HL-60/S4 treated with retinoic acid at 250 ng/mL for 4 days and 3 days (cell line): ENCODE data around the gene SYNRG.

Experiments used
- in situ Hi-C: fragments of 300-500 bp; cut with MboI; formaldehyde crosslinking; loops from 2 replicates; pipeline ENCODE4 v1.7.0; 2022; ENCODE audit warnings: low sequenced_read_pairs

Gene SYNRG

DNA sequence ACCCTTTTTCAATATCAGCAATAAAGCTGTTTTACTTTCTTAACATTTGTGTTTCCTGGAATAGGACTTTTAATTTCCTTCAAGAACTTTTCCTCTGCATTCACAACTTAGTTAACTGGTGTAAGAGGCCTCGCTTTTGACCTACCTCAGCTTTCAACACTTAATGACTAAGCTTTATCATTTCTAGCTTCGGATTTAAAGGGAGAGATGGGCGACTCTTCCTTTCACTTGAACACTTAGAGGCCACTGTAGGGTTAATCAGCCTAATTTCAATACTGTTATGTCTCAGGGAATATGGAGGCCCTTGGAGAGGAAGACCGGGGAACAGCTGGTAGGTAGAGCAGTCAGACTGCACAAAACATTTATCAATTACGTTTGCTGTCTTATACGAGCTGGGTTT lies 4.7 kb downstream of the SYNRG start:
- in situ Hi-C loops = no loop called here

DNA sequence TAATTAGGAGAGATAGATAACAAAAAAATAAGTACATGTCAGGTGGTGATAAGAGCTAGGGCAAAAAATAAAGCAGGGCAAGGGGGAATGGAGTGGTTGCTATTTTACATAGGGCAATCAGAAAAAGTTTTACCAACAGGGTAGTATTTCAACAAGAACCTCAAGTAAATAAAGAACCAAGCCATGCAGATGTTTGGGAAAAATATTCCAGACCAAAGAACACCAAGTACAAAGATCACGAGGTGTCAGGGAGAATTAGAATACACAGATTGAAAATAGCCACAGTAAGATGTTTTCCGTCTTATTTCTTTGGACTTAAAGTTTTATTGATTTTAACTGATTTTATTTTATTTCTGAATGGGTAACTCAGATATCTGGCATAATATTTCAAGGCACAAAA lies 11.1 kb downstream of the SYNRG start:
- in situ Hi-C loops = no loop called here

DNA sequence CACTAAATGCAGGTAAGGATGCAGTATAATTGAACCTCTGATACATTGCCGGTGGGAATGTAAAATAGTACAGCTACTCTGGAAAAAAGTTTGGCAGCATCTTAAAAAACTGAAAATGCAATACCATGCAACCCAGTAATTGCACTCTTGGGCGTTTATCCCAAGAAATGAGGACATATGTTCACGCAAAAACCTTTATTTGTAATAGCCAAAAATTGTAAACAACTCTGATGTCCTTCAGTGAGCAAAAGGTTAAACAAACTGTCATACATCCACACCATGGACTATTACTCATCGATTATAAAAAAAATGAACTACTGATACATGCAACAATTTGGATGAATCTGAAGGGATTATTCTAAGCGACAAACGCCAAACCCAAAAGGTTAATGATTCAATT lies 16.9 kb downstream of the SYNRG start:
- in situ Hi-C loops = no loop called here

DNA sequence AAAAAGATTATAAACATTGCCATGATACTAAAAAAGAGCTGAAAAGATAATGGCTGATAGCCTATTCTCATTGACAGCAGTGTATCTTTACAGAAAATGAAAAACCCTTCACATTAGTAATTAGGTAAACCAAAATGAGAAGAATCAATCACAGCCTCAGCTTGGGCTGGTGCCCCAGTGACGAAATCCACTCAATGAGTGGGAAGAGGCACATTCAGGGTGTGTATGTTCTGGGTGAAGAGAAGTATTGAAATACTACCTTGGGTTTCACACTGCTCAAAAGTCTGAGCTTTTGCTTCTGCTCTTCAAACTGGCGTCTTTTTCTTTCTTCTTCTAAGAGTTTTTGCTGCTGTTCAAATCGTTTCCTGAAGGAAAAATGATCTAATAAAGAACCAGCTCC lies 24.2 kb downstream of the SYNRG start:
- in situ Hi-C loops = no loop called here

DNA sequence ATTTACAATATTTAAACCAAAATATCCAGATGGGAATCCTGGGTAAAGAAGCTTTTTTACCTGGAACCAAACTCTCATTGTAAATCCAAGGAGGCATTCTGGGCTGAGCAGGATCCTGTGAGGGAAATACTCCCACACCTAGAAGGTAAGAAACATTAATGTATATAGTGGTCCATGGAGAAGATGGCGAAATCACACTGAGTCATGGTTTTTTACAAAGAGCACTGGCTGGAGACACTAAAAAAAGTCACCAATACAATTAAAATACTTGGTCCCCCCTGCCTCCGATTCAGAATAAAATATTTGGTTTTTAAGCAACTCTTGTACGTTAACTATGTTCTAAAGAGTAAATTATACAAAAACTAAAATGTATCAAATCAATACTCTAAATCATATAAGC lies 32.9 kb downstream of the SYNRG start:
- in situ Hi-C loops = no loop called here

DNA sequence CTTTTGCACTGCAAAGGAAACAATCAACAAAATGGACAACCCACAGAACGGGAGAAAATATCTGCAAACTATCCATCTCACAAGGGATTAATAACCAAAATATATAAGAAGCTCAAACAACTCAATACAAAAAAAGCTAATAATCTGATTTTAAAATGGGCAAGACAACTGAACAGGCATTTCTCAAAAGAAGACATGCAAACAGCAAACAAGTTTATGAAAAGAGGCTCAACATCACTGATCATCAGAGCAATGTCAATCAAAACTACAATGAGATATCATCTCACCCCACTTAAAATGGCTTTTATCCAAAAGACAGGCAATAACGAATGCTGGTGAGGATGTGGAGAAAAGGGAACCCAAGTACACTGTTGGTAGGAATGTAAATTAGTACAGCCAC lies 34.8 kb downstream of the SYNRG start:
- in situ Hi-C loops = no loop called here

DNA sequence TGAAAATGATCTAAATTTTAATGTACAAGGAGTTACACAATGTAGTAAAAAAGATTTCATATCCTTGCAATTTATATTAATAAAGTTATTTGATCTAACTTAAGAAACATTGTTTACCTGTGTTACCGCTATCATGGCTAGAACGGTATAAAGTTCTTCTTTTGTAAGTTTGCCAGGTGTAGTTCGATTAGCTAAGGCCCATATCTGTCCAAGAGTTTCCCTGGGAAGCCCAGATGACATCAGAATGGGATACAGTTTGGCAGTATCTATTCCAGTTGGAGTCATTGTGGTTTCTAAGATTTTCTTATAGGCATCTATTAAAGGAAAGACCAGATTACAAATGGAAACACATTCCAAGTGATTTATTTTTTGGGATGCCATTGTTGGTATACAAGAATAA lies 37.5 kb downstream of the SYNRG start:
- in situ Hi-C loops = no loop called here

DNA sequence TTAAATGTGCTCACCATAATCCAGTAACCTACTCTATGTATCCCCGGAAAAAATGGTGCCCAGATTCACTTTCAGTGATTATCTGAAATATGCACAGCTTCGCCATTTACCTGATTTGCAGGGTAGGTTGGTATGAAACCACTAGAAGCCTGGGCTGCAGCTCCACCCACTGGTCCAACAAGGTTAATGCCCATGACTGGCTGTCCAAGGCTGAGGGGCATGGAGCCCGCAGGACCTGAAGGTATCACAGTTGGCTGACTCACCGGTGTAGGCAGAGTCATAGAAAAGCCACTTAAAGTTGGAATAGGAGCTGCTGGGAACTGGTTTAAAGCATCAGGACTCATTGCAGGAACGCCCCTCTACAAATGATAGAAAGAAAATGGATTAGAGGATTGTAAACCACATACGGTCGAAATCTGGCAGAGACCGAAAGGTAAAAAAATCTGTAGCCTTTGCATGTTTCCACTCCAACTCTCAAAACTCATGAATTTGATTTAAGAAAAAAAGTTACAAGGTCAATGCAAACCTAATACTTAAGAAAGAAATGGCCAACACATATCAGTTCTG lies 38.6 kb downstream of the SYNRG start:
- in situ Hi-C loops = no loop called here

DNA sequence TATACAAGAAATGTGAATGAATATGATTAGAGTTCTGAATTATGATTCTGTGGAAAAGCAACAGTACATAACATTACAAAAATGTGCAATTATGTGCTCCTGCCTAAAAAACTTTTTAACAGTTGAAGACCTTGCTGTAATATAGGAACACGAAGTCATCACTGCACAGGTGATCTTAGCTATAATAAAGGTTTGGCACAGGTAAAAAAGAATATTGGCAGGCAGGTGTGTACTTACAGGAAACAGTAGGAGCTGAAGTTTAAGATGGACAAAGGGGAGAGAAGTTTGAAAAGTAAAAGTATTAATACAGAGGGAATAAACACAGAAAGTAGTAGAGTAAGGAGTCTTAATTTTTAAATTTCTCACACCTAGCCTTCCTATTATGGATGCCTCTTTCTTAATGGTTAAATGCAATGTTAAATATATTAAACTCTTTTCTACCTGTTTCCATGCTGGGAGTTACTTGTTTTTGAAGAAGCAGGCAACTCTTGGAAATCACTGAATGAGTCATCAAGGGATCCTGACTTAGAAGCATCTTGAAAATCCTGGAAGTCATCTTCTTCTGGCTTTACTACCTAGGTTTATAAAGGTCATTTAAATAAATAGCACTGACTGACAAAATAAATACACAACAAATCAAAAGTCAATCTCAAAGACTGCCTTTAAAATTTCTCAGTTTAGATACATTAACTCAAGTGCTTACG lies 40.7 kb downstream of the SYNRG start:
- in situ Hi-C loops = no loop called here

DNA sequence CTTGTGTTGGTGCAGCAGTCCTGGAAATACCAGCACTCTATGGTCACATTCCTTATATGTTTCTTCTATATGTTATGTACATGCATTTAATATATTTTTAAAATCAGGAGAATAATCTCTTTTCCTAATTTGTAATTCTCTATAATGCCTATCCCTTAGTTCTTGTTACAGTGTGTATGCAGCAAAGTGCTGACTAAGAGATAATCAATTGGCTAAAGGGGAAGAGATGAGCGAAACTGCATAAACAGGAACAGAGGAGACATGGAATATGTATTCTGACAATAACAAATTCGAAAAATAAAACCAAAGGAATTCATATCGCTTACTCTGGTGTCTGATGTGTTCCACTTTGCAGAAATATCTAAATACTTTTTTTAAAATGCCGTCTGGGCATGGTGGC lies 41.7 kb downstream of the SYNRG start:
- in situ Hi-C loops = no loop called here

DNA sequence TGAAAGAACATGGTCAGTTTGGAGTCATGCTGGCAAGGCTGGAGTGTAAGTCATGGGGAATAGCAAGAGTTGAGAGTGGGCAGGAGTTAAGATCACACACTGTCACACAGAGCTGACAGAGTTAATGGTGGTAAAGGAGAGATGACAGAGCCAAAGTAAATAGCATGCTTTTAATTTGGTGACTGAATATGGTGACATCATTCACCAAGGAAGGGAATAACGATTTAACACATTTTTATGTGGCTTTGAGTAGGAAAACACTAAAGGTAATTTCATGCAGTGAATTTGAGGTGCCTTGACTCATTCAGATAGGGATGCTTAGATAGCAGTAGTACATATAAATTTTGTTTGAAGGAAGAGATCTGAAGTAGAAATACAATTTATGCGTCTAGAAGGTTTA lies 42.1 kb downstream of the SYNRG start:
- in situ Hi-C loops = no loop called here

DNA sequence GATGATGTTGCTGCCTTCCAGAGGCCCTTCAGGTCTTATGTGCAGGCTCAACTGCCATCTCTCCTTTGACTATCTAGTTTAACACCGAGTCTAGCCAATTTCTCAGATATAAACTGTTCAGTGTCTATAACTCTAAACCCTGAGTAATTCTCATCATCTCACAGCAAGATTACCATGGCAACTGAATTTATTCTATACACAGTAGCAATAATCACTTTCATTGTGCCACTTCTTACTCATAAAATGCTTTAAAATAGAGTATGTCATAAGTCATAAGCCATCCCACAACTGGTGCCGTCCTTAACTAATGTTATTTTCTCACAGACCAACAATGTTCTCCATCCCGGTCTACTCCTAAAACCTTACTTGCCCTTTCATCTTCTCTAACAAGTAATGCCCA lies 45.0 kb downstream of the SYNRG start:
- in situ Hi-C loops = no loop called here

DNA sequence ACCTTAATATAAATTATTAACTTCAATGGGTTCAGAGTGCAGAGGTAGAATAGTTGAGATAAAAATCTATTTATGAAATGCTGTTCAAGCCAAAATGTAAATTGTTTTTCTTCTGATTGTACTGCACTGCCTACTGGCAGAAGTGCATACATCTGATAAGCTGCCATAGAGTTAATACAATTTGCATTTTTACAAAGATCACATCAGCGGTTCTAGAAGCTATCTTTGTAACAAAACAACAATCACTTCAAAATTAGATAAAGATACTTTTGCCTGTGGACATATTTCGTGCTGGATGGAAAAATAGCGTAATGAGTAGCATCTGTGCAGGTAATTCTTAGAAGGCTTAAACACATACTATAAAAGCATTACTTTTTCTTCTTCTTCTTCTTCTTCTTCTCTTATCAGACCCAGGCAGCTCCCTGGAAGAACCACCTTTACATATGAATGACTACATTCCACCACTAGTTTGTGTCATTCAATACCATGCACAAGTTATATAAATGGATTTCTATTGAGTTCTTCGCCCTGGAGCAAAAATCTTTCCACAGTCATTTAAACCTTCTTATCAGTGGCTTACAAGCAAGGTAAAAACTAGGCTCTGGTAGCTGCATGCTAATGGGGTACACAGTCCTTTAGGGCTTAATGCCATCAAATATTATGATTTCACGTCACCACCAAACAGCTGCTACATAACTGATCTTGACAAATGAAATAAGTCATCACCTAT lies 47.0 kb downstream of the SYNRG start:
- in situ Hi-C loops = no loop called here

DNA sequence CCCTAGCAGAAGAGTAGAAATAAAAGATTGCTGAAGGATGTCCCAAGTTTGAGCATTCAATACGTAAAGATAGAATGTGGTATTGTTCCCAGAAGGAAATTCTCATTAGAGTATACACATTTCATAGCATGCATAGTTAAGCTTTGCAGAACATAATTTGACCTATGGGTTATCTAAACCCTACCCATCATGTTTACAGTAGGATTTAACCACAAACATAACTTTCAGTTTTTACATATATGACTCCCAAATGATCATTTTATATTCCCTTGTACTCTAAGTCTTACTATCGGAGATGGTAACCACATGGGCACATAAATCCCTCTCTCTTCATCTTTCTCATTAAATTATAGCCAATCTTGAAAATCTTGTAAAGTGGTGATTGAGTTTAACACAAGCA lies 50.9 kb downstream of the SYNRG start:
- in situ Hi-C loops = no loop called here

DNA sequence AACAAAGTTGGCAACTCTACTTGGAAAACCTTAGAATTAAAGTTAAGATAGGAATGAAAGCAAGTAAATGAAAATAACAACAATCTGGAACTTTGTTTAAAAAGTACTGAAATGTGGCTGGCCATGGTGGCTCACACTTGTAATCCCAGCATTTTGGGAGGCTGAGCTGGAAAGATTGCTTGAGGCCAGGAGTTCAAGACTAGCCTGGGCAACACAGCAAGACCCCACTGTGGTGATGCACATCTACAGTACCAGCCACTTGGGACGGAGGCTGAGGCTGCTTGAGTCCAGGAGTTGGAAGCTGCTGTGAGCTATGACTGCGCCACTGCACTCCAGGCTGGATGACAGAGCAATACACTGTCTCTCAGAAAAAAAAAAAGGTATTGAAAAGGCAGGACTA lies 51.7 kb downstream of the SYNRG start:
- in situ Hi-C loops = no loop called here

DNA sequence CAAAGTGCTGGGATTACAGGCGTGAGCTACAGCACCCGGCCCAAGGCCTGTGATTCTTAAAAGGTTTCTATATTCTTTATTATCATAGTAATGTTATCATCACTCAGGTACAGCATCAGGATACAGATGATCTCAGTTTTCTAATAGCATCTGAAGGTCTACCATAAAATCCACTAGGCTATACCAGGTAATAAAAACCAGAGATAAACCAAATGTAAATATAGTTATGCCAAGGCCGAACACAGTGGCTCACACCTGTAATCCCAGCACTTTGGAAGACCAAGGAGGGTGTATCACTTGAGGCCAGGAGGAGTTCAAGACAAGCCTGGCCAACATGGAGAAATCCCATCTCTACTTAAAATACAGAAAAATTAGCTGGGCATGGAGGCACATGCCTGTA lies 53.8 kb downstream of the SYNRG start:
- in situ Hi-C loops = no loop called here

DNA sequence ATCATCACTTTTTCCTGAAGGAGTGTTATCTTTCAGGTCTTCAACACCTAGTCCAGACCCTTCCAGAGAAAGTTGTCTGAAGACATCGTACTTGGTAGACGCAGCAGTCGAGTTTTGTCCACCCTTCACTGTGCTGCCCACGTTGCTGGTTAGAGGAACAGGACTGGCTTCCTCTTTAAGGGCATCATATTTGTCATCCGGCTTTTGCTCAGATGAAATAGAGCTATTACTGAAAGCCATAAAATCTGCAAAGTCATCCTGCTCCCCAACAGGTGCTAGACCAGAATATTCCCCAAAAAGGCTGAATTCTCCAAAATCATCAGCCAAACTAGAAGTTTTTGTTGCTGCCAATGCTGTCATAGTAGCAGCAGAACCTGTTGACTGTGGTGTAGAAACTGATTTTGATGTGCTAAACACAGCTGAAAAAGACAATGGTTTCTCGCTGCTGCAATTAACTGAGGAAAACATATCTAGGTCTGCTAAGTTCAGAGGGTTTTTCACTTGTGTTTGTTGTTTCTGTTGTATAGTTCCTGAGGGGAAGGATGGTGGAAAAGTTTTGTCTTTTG lies 55.7 kb downstream of the SYNRG start:
- in situ Hi-C loops = no loop called here

DNA sequence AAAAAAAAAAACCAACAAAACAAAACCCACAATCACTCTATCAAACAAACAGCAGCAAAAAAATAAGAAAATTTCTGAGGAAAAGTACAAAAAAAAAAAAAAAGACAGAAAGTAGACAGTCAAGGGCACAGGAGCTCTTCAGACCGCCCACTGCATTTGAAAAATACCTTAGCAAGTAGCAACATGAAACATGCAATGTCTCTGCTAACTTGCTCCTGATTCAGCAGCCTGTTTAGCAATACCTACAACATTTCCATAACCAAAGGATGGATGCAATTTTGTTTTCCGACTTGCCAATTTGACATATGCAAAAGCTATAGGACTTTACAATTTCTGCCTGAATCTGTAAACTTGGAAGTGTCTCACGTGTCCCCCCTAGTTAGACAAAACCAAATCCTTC lies 57.4 kb downstream of the SYNRG start:
- in situ Hi-C loops = no loop called here

DNA sequence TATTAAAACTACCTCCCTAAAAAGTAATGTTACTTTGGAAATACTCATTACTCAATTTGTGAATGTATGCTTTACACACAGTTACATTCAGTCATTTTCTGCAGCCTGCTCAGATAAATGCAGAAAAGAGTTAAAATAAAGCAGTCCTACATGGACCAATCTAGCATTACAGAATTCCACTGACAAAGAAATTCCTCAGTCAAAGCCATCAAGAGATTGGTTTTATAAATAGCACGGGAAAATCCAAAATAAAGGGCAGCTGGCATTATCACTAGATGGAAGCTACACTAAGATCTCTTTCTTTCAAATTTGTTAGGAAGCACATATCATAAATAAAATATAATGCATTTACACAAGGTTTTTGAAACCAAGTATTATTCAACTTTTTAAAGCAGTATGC lies 61.2 kb downstream of the SYNRG start:
- in situ Hi-C loops = no loop called here

DNA sequence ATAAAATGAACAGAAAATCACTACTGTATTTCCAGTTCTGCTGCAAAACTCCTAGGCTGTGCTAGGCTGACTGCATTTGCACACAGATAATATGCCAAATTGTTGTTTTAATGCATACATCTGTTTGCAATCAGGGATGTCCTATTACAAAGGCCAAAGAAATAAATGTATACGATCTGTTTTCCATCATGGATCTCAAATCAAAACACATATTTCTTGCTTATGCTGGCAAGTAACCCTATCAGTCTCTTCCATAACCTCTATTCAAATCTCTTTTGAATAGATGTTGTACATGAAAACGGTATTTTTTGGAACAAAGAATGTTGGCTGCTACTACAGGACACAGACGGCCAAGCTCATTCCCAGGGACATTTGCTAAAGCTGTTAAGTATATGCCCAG lies 62.9 kb downstream of the SYNRG start:
- in situ Hi-C loops = no loop called here

DNA sequence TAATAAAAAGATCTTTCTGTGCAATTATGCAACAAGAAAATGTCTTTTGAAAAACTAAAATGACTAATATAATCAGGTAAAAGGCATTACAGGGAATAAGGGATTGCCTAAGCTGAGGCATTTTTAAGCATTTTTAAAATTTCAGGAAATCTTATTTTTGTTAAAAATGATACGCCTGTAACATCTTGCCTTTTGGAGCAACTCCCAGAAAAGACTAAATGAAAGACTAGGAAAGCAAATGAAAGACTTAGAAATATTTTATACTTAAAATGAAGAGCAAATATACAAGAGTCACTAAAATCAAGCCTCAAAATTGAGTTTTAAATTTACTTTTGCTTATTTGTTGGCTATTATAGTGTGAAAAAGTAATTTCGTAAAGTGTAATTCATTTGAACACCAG lies 63.7 kb downstream of the SYNRG start:
- in situ Hi-C loops = no loop called here

DNA sequence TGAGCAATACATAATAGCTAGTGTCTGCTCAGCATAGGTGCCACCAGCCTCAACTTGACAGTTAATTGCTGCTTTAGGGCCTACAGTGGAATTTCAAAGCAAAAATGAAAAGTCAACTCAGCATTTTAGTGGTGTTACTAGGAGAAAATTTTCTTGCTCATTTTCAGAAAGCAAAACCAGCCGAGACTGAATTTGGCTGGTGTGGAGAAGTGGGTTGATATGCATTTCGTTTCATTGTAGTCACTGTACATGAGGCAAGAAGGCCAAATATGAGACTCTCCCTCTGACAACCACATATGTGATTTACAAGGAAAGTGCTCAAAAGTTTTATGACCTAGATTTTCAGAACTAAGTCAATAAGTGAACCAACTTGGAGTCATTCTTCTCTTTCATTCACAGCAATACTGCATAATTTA lies 65.6 kb downstream of the SYNRG start:
- in situ Hi-C loops = no loop called here
